B cell (primary cell): ENCODE data around the gene NCAPH2. TPM values are rescaled to one million over a fixed set of nuclear protein-coding genes. Genes with fewer than 3 reads are reported as not detected.

Source experiments
- ATAC-seq: fragments of 200-7000 bp; cut with Tn5 transposase; one replicate; pipeline ENCODE4 v1.10.0; 2021; ENCODE audit warnings: low read depth, mild to moderate bottlenecking, moderate number of reproducible peaks, moderate library complexity
- CTCF ChIA-PET: fragments of 350-600 bp; sonication (Branson Sonifier 250); formaldehyde crosslinking; loops from one replicate; lab custom pipeline; 2021; ENCODE audit warnings: antibody characterized with exemption, inconsistent platforms; lab: Charles Lee
- POLR2A ChIA-PET: fragments of 350-600 bp; sonication (Branson Sonifier 250); formaldehyde crosslinking; loops from one replicate; lab custom pipeline; 2021; ENCODE audit warnings: antibody characterized with exemption; lab: Charles Lee
- DNase-seq: peaks from one replicate; pipeline ENCODE4 v3.0.0; 2013
- H2AFZ ChIP-seq: 2 replicates; pipeline ENCODE4 v1.6.1; 2012; ENCODE audit warnings: mild to moderate bottlenecking, low read depth, low read length; ENCODE audit not compliant: insufficient read depth, poor library complexity, severe bottlenecking
- H3K27ac ChIP-seq, 2 donors: 1 replicate in 1 of 2; 2 replicates in 1 of 2; pipeline ENCODE4 v1.5.1; 2012 to 2013; ENCODE audit warnings: low read length in 2 of 2, mild to moderate bottlenecking in 2 of 2, moderate library complexity in 1 of 2
- H3K27me3 ChIP-seq, 4 experiments: fragments of 200-600 bp in 1 of 4; sonication (generic) in 1 of 4; replicated peaks in 1 of 4; 1 replicate in 2 of 4; 2 replicates in 2 of 4; pipeline versions ENCODE4 v1.6.1 to v1.7.0; 2013 to 2016; ENCODE audit warnings: low read length in 3 of 4, mild to moderate bottlenecking in 2 of 4, mixed read lengths in 1 of 4, moderate library complexity in 1 of 4; ENCODE audit not compliant: insufficient read depth in 4 of 4, control insufficient read depth in 3 of 4; ENCODE audit errors: control extremely low read depth in 1 of 4
- H3K36me3 ChIP-seq, 2 experiments: replicated peaks in 1 of 2; 1 replicate in 1 of 2; 2 replicates in 1 of 2; pipeline versions ENCODE4 v1.6.1 to v1.7.1; 2013; ENCODE audit warnings: low read length in 1 of 2; ENCODE audit not compliant: insufficient read depth in 2 of 2, control insufficient read depth in 1 of 2; ENCODE audit errors: control extremely low read depth in 1 of 2, extremely low read depth in 1 of 2
- H3K4me1 ChIP-seq, 2 donors: fragments of 200-600 bp in 1 of 2; sonication (generic) in 1 of 2; 1 replicate in 1 of 2; 2 replicates in 1 of 2; pipeline versions ENCODE4 v1.5.1 to v1.6.1; 2013 to 2017; ENCODE audit warnings: low read length in 2 of 2; ENCODE audit not compliant: control insufficient read depth in 2 of 2, insufficient read depth in 2 of 2
- H3K4me2 ChIP-seq: replicated peaks from 2 replicates; pipeline ENCODE3; 2012; ENCODE audit warnings: mild to moderate bottlenecking, low read depth, low read length; ENCODE audit not compliant: poor library complexity, severe bottlenecking
- H3K4me3 ChIP-seq, 5 experiments: fragments of 200-600 bp in 1 of 5; sonication (generic) in 1 of 5; 1 replicate in 3 of 5; 2 replicates in 2 of 5; pipeline versions ENCODE4 v1.5.1 to v1.7.0; 2011 to 2016; ENCODE audit warnings: low read length in 4 of 5, mild to moderate bottlenecking in 4 of 5, low read depth in 2 of 5, control low read depth in 1 of 5, moderate library complexity in 1 of 5; ENCODE audit not compliant: insufficient read depth in 1 of 5; ENCODE audit errors: control extremely low read depth in 1 of 5, extremely low read depth in 1 of 5
- H3K79me2 ChIP-seq: fragments of 200-600 bp; sonication (generic); one replicate; pipeline ENCODE4 v1.6.0; 2016; ENCODE audit warnings: low read length; ENCODE audit not compliant: control insufficient read depth, insufficient read depth
- H3K9ac ChIP-seq: fragments of 200-600 bp; sonication (generic); 2 replicates; pipeline ENCODE4 v1.6.1; 2017; ENCODE audit warnings: mild to moderate bottlenecking, low read length, moderate library complexity
- H3K9me3 ChIP-seq, 3 donors: one replicate each; pipeline versions ENCODE4 v1.6.1 to v1.7.1; 2013; ENCODE audit warnings: low read length in 2 of 3; ENCODE audit not compliant: control insufficient read depth in 2 of 3, insufficient read depth in 1 of 3; ENCODE audit errors: control extremely low read depth in 1 of 3
- H4K20me1 ChIP-seq: 2 replicates; pipeline ENCODE4 v1.6.0; 2012; ENCODE audit warnings: mild to moderate bottlenecking, low read length; ENCODE audit not compliant: insufficient read depth, control insufficient read depth, poor library complexity, severe bottlenecking
- H3K27ac Mint-ChIP-seq: one replicate; pipeline ENCODE4 v1.8.0; 2021; ENCODE audit warnings: mixed read lengths
- H3K27me3 Mint-ChIP-seq: one replicate; pipeline ENCODE4 v1.8.0; 2021; ENCODE audit warnings: mixed read lengths
- H3K4me1 Mint-ChIP-seq: one replicate; pipeline ENCODE4 v1.8.0; 2021; ENCODE audit warnings: mixed read lengths
- H3K4me3 Mint-ChIP-seq: one replicate; pipeline ENCODE4 v1.8.0; 2021; ENCODE audit warnings: mixed read lengths
- H3K9me3 Mint-ChIP-seq: one replicate; pipeline ENCODE4 v1.8.0; 2022; ENCODE audit warnings: mixed read lengths; ENCODE audit not compliant: insufficient read depth
- EZH2 ChIP-seq: IDR thresholded peaks from 2 replicates; pipeline ENCODE4 v1.6.1; 2012; ENCODE audit warnings: borderline replicate concordance, low read depth, mild to moderate bottlenecking, moderate library complexity, low read length; ENCODE audit not compliant: insufficient read depth, poor library complexity, severe bottlenecking
- WGBS: methylation state at CpG from one replicate; pipeline ENCODE4 v1.1.5; 2013; ENCODE audit warnings: missing lambda C conversion rate; ENCODE audit not compliant: insufficient coverage; 5-methylcytosine and 5-hydroxymethylcytosine counted together
- intact Hi-C: fragments of 100-400 bp; cut with micrococcal nuclease; formaldehyde crosslinking; loops from one replicate; pipeline ENCODE4 v1.10.0; 2022
- polyA plus RNA-seq: library from polyadenylated mRNA; depleted of rRNA; stranded (reverse); fragments of >200 nt; gene quantifications from 2 replicates; pipeline ENCODE4 v1.2.3, GENCODE V29; 2012
- total RNA-seq, 2 donors: library from RNA; stranded (reverse); fragments of 120-200 nt in 1 of 2; gene quantifications; 1 replicate in 1 of 2; 2 replicates in 1 of 2; pipeline versions ENCODE4 v1.2.3 to v1.2.4, GENCODE V29; 2013 to 2022
- TF ChIP-seq, protein P1 (sequence below): fragments of 200-600 bp; IDR thresholded peaks from one replicate; pipeline ENCODE4 v1.8.0; 2022; ENCODE audit warnings: antibody characterized with exemption, mild to moderate bottlenecking

The NCAPH2 gene
- total and polyA plus RNA-seq, 2 donors (not counting 1 experiment from before 2014, with no cell fraction given) = 47.1 to 76.9 TPM

DNA sequence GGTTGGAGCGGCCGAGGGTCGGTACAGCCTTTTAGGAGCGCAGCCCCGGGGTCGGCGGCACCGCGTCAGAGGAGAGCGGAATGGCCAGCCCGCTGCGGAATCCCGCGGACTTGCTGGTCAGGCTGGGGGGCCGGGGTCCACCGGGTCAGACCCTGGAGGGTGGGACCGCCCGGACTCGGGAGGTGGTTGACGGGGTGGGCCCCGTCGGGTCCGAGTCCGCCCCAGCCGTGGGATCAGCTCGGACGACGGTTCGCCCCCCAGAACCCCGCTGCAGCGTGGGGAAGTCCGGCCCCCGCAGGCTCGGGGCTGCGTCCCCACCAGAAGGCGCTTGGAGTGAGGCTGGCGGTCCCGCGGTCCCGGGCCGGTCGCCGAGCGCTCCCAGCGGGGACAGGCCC lies 27.0 kb upstream of the NCAPH2 start:
- peaks cover 16 to 31% of the 10 kb centered on the region in 2 donors for H3K4me1 ChIP-seq
- no peak overlapping the region for H3K27ac ChIP-seq
- peak overlapping the region in 4 of 5 experiments; percentile 21 to 62 (median 51) for H3K4me3 ChIP-seq
- no peaks in the 10 kb centered on the region for H3K36me3 ChIP-seq
- no peak for ATAC-seq
- peaks cover 4% of the 10 kb centered on the region for H3K27me3 Mint-ChIP-seq
- ChIA-PET POLR2A (interaction anchor here (0.8 to 1.1 kb wide), 2 partner anchors 11 to 31 kb away, joined by 3 read pairs; no protein-coding TSS in a partner anchor), CTCF (interaction anchor here (1.7 kb wide), 1 partner anchor 44 kb away, joined by 4 read pairs; the partner anchor contains the start of gene SCO2)
- H3K4me2 ChIP-seq = peak overlapping the region; percentile 90
- H3K79me2 ChIP-seq = peaks cover 4% of the 10 kb centered on the region
- WGBS = 8% methylated on average over 45 of the region's 45 CpGs
- peaks cover 23% of the 10 kb centered on the region for H3K4me1 Mint-ChIP-seq
- H2AFZ ChIP-seq = peak overlapping the region; percentile 72
- H3K9me3 ChIP-seq = peaks cover 0 to 3% (median 0%) of the 10 kb centered on the region in 3 donors
- intact Hi-C loops = loop anchor here (1.0 kb wide), 1 partner anchor 11 kb away; no protein-coding TSS in a partner anchor
- TF ChIP-seq EZH2 = no peak
- TF ChIP-seq, protein P1, sequence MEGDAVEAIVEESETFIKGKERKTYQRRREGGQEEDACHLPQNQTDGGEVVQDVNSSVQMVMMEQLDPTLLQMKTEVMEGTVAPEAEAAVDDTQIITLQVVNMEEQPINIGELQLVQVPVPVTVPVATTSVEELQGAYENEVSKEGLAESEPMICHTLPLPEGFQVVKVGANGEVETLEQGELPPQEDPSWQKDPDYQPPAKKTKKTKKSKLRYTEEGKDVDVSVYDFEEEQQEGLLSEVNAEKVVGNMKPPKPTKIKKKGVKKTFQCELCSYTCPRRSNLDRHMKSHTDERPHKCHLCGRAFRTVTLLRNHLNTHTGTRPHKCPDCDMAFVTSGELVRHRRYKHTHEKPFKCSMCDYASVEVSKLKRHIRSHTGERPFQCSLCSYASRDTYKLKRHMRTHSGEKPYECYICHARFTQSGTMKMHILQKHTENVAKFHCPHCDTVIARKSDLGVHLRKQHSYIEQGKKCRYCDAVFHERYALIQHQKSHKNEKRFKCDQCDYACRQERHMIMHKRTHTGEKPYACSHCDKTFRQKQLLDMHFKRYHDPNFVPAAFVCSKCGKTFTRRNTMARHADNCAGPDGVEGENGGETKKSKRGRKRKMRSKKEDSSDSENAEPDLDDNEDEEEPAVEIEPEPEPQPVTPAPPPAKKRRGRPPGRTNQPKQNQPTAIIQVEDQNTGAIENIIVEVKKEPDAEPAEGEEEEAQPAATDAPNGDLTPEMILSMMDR = no peak
- DNase-seq = no peak
- H3K9ac ChIP-seq = peak overlapping the region; percentile 61
- peaks cover 5% of the 10 kb centered on the region for H4K20me1 ChIP-seq
- H3K4me3 Mint-ChIP-seq = peak overlapping the region; percentile 75
- no peak overlapping the region for H3K27ac Mint-ChIP-seq
- peaks cover 0 to 26% (median 7%) of the 10 kb centered on the region in 4 experiments for H3K27me3 ChIP-seq
- no peaks in the 10 kb centered on the region for H3K9me3 Mint-ChIP-seq

DNA sequence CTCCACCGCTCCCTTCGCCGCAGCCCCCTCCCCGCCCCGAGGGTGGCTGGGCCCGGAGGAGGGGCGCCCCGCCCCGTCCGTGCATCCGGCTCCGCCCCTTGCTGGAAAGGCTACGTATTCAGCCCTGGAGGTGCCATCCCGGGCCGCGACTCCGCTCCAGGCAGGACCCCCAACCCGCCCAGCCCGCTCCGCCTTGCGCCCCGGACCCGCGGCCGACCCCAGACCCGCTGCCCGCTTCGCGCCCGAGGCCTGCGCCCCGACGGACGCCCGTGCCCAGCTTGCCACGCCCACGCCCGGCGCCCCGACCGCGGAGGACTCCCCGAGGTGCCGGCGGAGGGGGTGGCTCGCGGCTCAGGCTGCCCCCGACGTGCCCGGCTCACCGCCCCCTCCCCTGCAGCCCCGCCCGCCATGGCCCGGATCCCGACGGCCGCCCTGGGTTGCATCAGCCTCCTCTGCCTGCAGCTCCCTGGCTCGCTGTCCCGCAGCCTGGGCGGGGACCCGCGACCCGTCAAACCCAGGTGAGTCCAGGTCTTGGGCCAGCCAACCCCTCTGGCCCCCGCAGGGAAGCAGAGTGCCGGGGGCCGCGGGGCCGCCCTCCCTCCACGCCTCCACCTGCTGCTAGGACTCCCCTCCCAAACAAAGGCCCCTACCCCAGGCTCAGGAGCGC lies 26.5 kb upstream of the NCAPH2 start, which contains the start of gene ADM2:
TSS of gene ADM2 (plus strand) at position 104 of the 667 bp plus-strand sequence. CDS start at position 409, 305 bp downstream.
- Histone ChIP-seq H3K27ac (no peak within 1 kb of the TSS), H3K36me3 (no peaks in the 10 kb centered on the region), H3K4me1 (peaks cover 16 to 31% of the 10 kb centered on the region in 2 donors), H3K9ac (peak within 1 kb of the TSS; percentile 61), H2AFZ (peak within 1 kb of the TSS; percentile 72), H3K4me2 (peak within 1 kb of the TSS; percentile 90), H3K9me3 (peaks cover 0 to 3% (median 0%) of the 10 kb centered on the region in 3 donors), H3K27me3 (peaks cover 0 to 26% (median 7%) of the 10 kb centered on the region in 4 experiments), H3K4me3 (peak within 1 kb of the TSS in 4 of 5 experiments; percentile 24 to 62 (median 51)), H4K20me1 (peaks cover 5% of the 10 kb centered on the region), H3K79me2 (peaks cover 4% of the 10 kb centered on the region)
- peak within 1 kb of the TSS; percentile 20 for H3K27ac Mint-ChIP-seq
- H3K9me3 Mint-ChIP-seq = no peaks in the 10 kb centered on the region
- POLR2A ChIA-PET = interaction anchor here (0.8 kb wide), 1 partner anchor 12 kb away, joined by 3 read pairs; no protein-coding TSS in a partner anchor
- 2% methylated on average over 67 of the region's 70 CpGs for WGBS
- intact Hi-C loops = loop anchor here (1.0 kb wide), 1 partner anchor 11 kb away; no protein-coding TSS in a partner anchor
- peaks cover 25% of the 10 kb centered on the region for H3K4me1 Mint-ChIP-seq
- peaks cover 4% of the 10 kb centered on the region for H3K27me3 Mint-ChIP-seq
- no peak for TF ChIP-seq EZH2
- TF ChIP-seq, protein P1 = no peak
- DNase-seq = peak; percentile 66
- peak within 1 kb of the TSS; percentile 81 for H3K4me3 Mint-ChIP-seq
- CTCF ChIA-PET = interaction anchor here (1.7 kb wide), 1 partner anchor 44 kb away, joined by 4 read pairs; the partner anchor contains the start of gene SCO2
- ATAC-seq = peak; percentile 82
